GM23338 (cell line): ENCODE measurements around the gene PRKG2. TPM values are rescaled to one million over a fixed set of nuclear protein-coding genes. Genes with fewer than 3 reads are reported as not detected.
"Not testable (repeated sequence)": the region's sequence is repeated elsewhere in the genome, so short reads cannot be mapped to it uniquely, and the experiment has no call there.

Source experiments
- ATAC-seq: fragments of 200-7000 bp; cut with Tn5 transposase; 3 replicates; pipeline ENCODE4 v1.9.1; 2020
- DNase-seq: peaks from one replicate; pipeline ENCODE4 v3.0.0-alpha.2; 2015; ENCODE audit warnings: low spot score
- H2AFZ ChIP-seq: fragments of 200-600 bp; sonication (generic); 2 replicates; pipeline ENCODE4 v1.8.0; 2016; ENCODE audit warnings: antibody characterized with exemption, mild to moderate bottlenecking, moderate library complexity
- H3F3A ChIP-seq: fragments of 200-600 bp; sonication (generic); replicated peaks from 2 replicates; pipeline ENCODE4 v1.8.0; 2017; ENCODE audit warnings: antibody characterized with exemption, mixed run types, low read depth
- H3K27ac ChIP-seq: fragments of 200-600 bp; sonication (generic); 2 replicates; pipeline ENCODE4 v1.6.1; 2016; ENCODE audit warnings: low read depth
- H3K27me3 ChIP-seq: fragments of 200-600 bp; sonication (generic); 2 replicates; pipeline ENCODE4 v1.8.0; 2016; ENCODE audit warnings: mild to moderate bottlenecking, mixed run types, moderate library complexity; ENCODE audit not compliant: insufficient read depth
- H3K36me3 ChIP-seq: fragments of 200-600 bp; sonication (generic); 2 replicates; pipeline ENCODE4 v1.8.0; 2016; ENCODE audit warnings: mild to moderate bottlenecking; ENCODE audit not compliant: insufficient read depth
- H3K4me1 ChIP-seq: fragments of 200-600 bp; sonication (generic); 2 replicates; pipeline ENCODE4 v1.8.0; 2016; ENCODE audit warnings: mild to moderate bottlenecking, moderate library complexity; ENCODE audit not compliant: insufficient read depth
- H3K4me2 ChIP-seq: fragments of 200-600 bp; sonication (generic); 2 replicates; pipeline ENCODE4 v1.7.1; 2017; ENCODE audit warnings: mixed run types
- H3K4me3 ChIP-seq: fragments of 200-600 bp; sonication (generic); 2 replicates; pipeline ENCODE4 v1.6.1; 2016; ENCODE audit warnings: mixed run types
- H3K79me2 ChIP-seq: fragments of 200-600 bp; sonication (generic); replicated peaks from 2 replicates; pipeline ENCODE4 v1.8.0; 2017; ENCODE audit warnings: mild to moderate bottlenecking; ENCODE audit not compliant: insufficient read depth
- H3K9me2 ChIP-seq: fragments of 200-600 bp; sonication (generic); 2 replicates; pipeline ENCODE4 v1.8.0; 2017; ENCODE audit not compliant: insufficient read depth
- H4K20me1 ChIP-seq: fragments of 200-600 bp; sonication (generic); replicated peaks from 2 replicates; pipeline ENCODE4 v1.8.0; 2017; ENCODE audit warnings: mild to moderate bottlenecking; ENCODE audit not compliant: insufficient read depth
- H3K27ac Mint-ChIP-seq: 2 replicates; pipeline ENCODE4 v1.8.0; 2020; ENCODE audit warnings: inconsistent platforms, mild to moderate bottlenecking, moderate library complexity, mixed read lengths
- H3K27me3 Mint-ChIP-seq: 3 replicates; pipeline ENCODE4 v1.8.0; 2022; ENCODE audit warnings: low read depth, mild to moderate bottlenecking, moderate library complexity, mixed read lengths, inconsistent platforms; ENCODE audit not compliant: insufficient read depth, poor library complexity
- H3K36me3 Mint-ChIP-seq: 3 replicates; pipeline ENCODE4 v1.8.0; 2021; ENCODE audit warnings: low read depth, mild to moderate bottlenecking, inconsistent platforms, moderate library complexity, mixed read lengths
- H3K4me1 Mint-ChIP-seq: 3 replicates; pipeline ENCODE4 v1.8.0; 2020; ENCODE audit warnings: mild to moderate bottlenecking, inconsistent platforms, mixed read lengths
- H3K4me3 Mint-ChIP-seq: 3 replicates; pipeline ENCODE4 v1.8.0; 2021; ENCODE audit warnings: moderate library complexity, mild to moderate bottlenecking, inconsistent platforms, mixed read lengths
- H3K9me3 Mint-ChIP-seq: 3 replicates; pipeline ENCODE4 v1.8.0; 2020; ENCODE audit warnings: moderate library complexity, mild to moderate bottlenecking, inconsistent platforms, mixed read lengths
- CREB1 ChIP-seq: fragments of 250-450 bp; sonication (Bioruptor Pico); IDR thresholded peaks from 2 replicates; pipeline ENCODE4 v1.5.0; 2020; ENCODE audit warnings: low read depth, mild to moderate bottlenecking, moderate library complexity
- CTCF ChIP-seq, 2 experiments: fragments of 200-600 bp in 1 of 2; sonication (generic) in 1 of 2; conservative IDR thresholded peaks; 2 replicates each; pipeline versions ENCODE4 v1.5.1 to v1.6.1; 2016 to 2017; ENCODE audit warnings: antibody characterized with exemption in 2 of 2, low read depth in 2 of 2, mild to moderate bottlenecking in 2 of 2, moderate library complexity in 1 of 2
- EZH2 ChIP-seq: fragments of 200-600 bp; sonication (generic); IDR thresholded peaks from one replicate; pipeline ENCODE4 v1.8.0; 2017; ENCODE audit warnings: antibody characterized with exemption, mild to moderate bottlenecking, low read depth; ENCODE audit not compliant: unreplicated experiment
- JUNB ChIP-seq: IDR thresholded peaks from one replicate; pipeline ENCODE4 v1.6.1; 2016; ENCODE audit warnings: antibody characterized with exemption; ENCODE audit not compliant: unreplicated experiment
- NANOG ChIP-seq: IDR thresholded peaks from 2 replicates; pipeline ENCODE4 v1.6.1; 2016; ENCODE audit warnings: antibody characterized with exemption, borderline replicate concordance
- POLR2AphosphoS5 ChIP-seq: IDR thresholded peaks from 2 replicates; pipeline ENCODE4 v1.6.1; 2016; ENCODE audit warnings: antibody characterized with exemption, low read depth
- STAT1 ChIP-seq: IDR thresholded peaks from one replicate; pipeline ENCODE4 v1.6.1; 2016; ENCODE audit warnings: antibody characterized with exemption; ENCODE audit not compliant: unreplicated experiment
- ZNF114 ChIP-seq: fragments of 250-450 bp; sonication (Bioruptor Pico); IDR thresholded peaks from 2 replicates; pipeline ENCODE4 v1.5.0; 2020; ENCODE audit warnings: mild to moderate bottlenecking, moderate library complexity
- ZNF331 ChIP-seq: fragments of 250-450 bp; sonication (Bioruptor Pico); IDR thresholded peaks from 2 replicates; pipeline ENCODE4 v1.5.0; 2020; ENCODE audit warnings: low read depth, mild to moderate bottlenecking, moderate library complexity
- polyA plus RNA-seq: library from polyadenylated mRNA; unstranded; fragments of >200 nt; fragmentation: Nextera tagmentation; extraction: Ambion mirVana; gene quantifications from 2 replicates; pipeline ENCODE4 v1.2.1, GENCODE V29; 2016
- total RNA-seq: library from RNA; depleted of rRNA; stranded (reverse); fragments of >200 nt; shearing (Covaris generic); gene quantifications from 2 replicates; pipeline ENCODE4 v1.2.3, GENCODE V29; 2014
- TF ChIP-seq, protein P1 (sequence below): IDR thresholded peaks from one replicate; pipeline ENCODE4 v1.6.1; 2018; ENCODE audit warnings: antibody characterized with exemption; ENCODE audit not compliant: unreplicated experiment
- TF ChIP-seq, protein P2 (sequence below): IDR thresholded peaks from 2 replicates; pipeline ENCODE4 v1.6.1; 2016; ENCODE audit warnings: antibody characterized with exemption

The PRKG2 gene
- total and polyA plus RNA-seq, 2 experiments from 2014 or later, result 1.9 to 3.6 TPM

DNA sequence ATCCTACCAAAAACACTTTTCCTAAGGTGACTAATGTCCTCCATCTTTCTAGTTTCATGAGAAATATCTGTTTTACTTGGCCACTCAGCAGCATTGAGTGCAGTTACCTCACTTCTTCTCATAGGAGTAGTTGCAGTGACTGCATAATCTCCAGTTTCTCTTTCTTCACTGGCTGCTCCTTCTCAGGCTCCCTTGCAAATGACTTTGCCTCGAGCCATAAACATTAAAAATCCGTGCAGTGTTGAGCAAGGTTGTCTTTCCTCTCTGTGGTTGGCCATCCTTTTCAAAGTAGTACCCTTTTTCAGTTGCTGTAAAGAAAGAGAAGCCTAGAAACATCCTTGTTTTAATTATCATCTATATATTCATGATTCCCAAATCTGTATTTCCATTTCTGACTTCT, 10.2 kb upstream of the PRKG2 start (continued):
- TF ChIP-seq CTCF (conservative IDR thresholded peaks at IDR 0.05; ENCODE audit: low read depth in 2 of 2), result no peak
- TF ChIP-seq POLR2AphosphoS5, result no peak

DNA sequence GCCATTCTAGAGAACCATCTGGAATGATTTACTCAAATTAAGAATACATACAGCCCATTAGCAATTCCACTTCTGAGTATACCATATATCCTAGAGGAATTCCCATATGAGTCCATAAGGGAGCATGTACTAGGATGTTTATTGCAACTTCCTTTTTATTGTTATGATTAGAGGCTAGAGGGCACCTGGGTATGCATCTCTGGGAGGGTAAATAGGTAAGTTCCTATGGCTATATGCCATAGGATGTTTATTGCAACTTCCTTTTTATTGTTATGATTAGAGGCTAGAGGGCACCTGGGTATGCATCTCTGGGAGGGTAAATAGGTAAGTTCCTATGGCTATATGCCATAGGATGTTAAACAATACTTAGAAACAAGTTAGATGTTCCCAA, 7.1 kb upstream of the PRKG2 start:
- Histone ChIP-seq H3K4me1 (peaks cover 14% of the 10 kb centered on the region), H3K9me2 (peaks cover 22% of the 10 kb centered on the region), H3K4me2 (peak overlapping the region; percentile 38; the same call in 1 of the 2 replicates)
- not testable (repeated sequence) for H3K27me3 Mint-ChIP-seq, H4K20me1 ChIP-seq, H3K27ac ChIP-seq, H2AFZ ChIP-seq, ATAC-seq, H3K27me3 ChIP-seq, H3K27ac Mint-ChIP-seq, H3K36me3 Mint-ChIP-seq, H3K4me1 Mint-ChIP-seq, H3K9me3 Mint-ChIP-seq, H3K4me3 ChIP-seq, H3K79me2 ChIP-seq, H3K36me3 ChIP-seq, H3F3A ChIP-seq, H3K4me3 Mint-ChIP-seq, DNase-seq

DNA sequence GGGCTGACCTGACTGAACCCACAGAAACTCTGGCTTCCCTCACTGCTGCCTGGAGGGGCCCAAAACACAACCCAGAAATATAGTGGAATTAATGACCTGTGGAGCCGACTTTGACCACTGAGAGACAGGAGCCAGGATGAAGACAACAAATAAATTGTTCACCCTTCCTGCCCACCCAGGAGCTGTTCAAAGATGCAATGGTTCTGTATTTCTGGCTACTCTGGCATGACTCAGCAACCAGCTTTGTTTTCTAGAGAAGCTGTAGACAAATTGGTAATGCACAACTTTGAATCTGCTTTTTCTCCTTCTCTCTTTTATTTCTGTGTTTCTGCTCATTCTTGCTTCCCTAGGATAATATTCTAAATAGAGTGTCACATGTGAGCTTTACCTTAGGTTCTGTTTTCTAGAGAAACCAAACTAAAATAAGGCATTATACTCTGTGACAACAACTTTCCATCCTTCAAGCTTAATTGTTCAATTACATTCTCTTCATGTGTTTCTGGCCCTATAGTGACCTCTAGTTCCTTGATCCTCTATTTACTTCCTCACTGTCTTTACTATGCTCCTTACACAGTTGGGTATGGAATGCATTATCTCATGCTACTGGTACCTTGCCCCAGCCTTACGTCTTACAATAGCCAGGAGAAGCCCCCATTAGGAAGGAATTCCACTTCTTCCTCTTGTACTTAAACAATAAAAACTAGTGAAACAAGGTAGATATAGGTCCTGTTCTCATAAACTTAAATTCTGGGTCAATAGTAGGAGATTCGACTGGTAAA, 6.5 kb upstream of the PRKG2 start:
- no peaks in the 10 kb centered on the region for H3K79me2 ChIP-seq
- DNase-seq, result peak; percentile 6
- H3K27ac ChIP-seq, result no peak overlapping the region
- Mint-ChIP-seq H3K27me3 (peaks cover 7% of the 10 kb centered on the region), H3K9me3 (peaks cover 5% of the 10 kb centered on the region; the same call in 1 of the 3 replicates), H3K4me3 (no peak overlapping the region), H3K36me3 (no peaks in the 10 kb centered on the region), H3K27ac (no peak overlapping the region), H3K4me1 (peaks cover 4% of the 10 kb centered on the region; the same call in 2 of the 3 replicates)
- H3K4me2 ChIP-seq, result no peak overlapping the region
- no peak for ATAC-seq
- H3K4me1 ChIP-seq, result peaks cover 14% of the 10 kb centered on the region
- H3K27me3 ChIP-seq, result peaks cover 12% of the 10 kb centered on the region
- H3K36me3 ChIP-seq, result no peaks in the 10 kb centered on the region
- peaks cover 22% of the 10 kb centered on the region for H3K9me2 ChIP-seq
- H4K20me1 ChIP-seq, result no peaks in the 10 kb centered on the region
- H3F3A ChIP-seq, result no peaks in the 10 kb centered on the region
- no peak overlapping the region for H3K4me3 ChIP-seq
- TF ChIP-seq, protein P1, sequence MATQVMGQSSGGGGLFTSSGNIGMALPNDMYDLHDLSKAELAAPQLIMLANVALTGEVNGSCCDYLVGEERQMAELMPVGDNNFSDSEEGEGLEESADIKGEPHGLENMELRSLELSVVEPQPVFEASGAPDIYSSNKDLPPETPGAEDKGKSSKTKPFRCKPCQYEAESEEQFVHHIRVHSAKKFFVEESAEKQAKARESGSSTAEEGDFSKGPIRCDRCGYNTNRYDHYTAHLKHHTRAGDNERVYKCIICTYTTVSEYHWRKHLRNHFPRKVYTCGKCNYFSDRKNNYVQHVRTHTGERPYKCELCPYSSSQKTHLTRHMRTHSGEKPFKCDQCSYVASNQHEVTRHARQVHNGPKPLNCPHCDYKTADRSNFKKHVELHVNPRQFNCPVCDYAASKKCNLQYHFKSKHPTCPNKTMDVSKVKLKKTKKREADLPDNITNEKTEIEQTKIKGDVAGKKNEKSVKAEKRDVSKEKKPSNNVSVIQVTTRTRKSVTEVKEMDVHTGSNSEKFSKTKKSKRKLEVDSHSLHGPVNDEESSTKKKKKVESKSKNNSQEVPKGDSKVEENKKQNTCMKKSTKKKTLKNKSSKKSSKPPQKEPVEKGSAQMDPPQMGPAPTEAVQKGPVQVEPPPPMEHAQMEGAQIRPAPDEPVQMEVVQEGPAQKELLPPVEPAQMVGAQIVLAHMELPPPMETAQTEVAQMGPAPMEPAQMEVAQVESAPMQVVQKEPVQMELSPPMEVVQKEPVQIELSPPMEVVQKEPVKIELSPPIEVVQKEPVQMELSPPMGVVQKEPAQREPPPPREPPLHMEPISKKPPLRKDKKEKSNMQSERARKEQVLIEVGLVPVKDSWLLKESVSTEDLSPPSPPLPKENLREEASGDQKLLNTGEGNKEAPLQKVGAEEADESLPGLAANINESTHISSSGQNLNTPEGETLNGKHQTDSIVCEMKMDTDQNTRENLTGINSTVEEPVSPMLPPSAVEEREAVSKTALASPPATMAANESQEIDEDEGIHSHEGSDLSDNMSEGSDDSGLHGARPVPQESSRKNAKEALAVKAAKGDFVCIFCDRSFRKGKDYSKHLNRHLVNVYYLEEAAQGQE, result no peak
- no peak for TF ChIP-seq CTCF (conservative IDR thresholded peaks at IDR 0.05; ENCODE audit: low read depth in 2 of 2)
- TF ChIP-seq, protein P2, sequence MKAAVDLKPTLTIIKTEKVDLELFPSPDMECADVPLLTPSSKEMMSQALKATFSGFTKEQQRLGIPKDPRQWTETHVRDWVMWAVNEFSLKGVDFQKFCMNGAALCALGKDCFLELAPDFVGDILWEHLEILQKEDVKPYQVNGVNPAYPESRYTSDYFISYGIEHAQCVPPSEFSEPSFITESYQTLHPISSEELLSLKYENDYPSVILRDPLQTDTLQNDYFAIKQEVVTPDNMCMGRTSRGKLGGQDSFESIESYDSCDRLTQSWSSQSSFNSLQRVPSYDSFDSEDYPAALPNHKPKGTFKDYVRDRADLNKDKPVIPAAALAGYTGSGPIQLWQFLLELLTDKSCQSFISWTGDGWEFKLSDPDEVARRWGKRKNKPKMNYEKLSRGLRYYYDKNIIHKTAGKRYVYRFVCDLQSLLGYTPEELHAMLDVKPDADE, result no peak
- TF ChIP-seq EZH2, result no peak
- TF ChIP-seq ZNF331 (CRISPR knock-in tag), result no peak
- TF ChIP-seq JUNB, result no peak
- no peak for TF ChIP-seq ZNF114 (CRISPR knock-in tag)
- TF ChIP-seq STAT1, result no peak
- no peak for TF ChIP-seq POLR2AphosphoS5
- no peak for TF ChIP-seq NANOG
- TF ChIP-seq CREB1 (CRISPR knock-in tag), result no peak
- 0 out of 2 replicates have a peak overlapping the region, but pooled peaks have one; percentile 63 for H2AFZ ChIP-seq
